Posterior vena cava (tissue), 2 donors: ENCODE data around the gene ZPR1. TPM values are rescaled to one million over a fixed set of nuclear protein-coding genes. Genes with fewer than 3 reads are reported as not detected.
"Not testable (repeated sequence)": the region's sequence is repeated elsewhere in the genome, so short reads cannot be mapped to it uniquely, and the experiment has no call there.

Experiments
- DNase-seq: peaks from one replicate; pipeline ENCODE4 v3.0.0-alpha.2; 2020; ENCODE audit warnings: low spot score
- intact Hi-C, 2 donors: fragments of 100-400 bp; cut with DNase I; formaldehyde crosslinking; loops; one replicate each; pipeline versions ENCODE4 v1.14.1 to v1.14.2; 2022 to 2023
- total RNA-seq, 2 donors: library from RNA; stranded (reverse); fragmentation: NEBNext Ultra II Directional; extraction: Animal tissue kit (Norgen Biotek cat#: 25700); gene quantifications; one replicate each; pipeline ENCODE4 v1.2.1, GENCODE V29; 2021
- donor health status: DM: yes; HTN: yes; CAD: no.
- donor health status: DM: yes; HTN: yes; CAD: no.

Gene ZPR1
- total RNA-seq, 2 donors from 2014 or later, result 38.8 to 44.6 TPM

DNA sequence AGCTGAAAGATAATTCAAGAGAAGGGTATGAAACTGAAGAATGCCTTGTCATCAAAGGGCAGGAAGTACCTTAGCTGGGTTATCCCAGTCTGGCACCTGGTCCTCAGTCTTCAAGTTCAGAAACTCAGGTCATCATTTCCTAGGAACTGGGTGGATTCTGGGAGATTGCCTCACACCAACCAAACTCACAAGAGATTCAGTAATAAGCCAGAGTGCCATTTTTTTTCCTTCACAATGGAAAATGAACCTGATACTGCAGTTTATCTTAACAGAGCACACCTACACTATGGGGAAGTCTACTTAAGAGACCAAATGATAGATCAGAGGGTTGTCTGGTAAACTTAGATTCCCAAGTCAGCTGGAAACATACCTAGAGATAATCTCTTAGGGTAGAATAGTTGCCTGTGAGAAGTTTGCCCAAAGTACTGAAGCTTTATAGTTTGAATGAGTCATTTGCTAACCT, 11.3 kb downstream of the ZPR1 start:
- DNase-seq, result no peak
- intact Hi-C loops, result no loop called here

DNA sequence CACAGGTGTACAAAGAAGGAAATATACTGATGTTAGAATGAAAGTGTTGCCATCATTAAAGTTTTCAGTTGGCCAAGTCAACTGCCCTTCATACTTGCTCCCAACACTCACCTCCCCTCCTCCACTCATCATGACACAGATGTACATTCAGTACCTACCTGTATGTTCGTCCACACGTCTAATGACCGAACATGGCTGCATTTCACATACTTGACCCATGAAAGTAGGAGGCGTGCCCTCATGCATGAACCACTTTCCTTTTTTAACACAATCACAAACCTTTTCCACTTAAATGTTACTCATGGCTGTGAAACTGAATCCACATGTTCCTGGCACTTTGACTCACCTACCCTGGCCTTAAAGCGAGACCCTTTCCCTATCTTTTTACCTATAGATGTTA, 11.8 kb downstream of the ZPR1 start:
- intact Hi-C loops, result no loop called here
- no peak for DNase-seq

DNA sequence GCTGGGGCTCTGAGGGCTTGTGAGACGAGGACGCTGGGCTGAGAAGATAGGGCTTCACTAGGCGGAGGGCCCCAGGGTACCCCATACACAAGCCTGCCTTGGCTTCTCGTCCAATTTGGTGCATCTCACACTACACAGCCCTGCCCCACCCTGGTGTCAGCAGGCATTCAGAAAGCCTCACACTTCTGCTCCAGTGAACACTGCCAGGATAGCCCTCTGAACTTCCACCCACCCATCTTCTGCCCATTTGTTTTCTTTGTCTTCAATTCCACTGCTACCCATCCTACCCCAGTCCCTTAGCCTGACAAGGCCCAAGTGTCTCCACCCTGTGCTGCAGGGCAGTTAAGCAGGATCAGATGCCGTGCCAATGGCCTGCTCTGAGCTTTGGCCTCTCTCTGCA, 13.2 kb downstream of the ZPR1 start:
- no peak for DNase-seq
- intact Hi-C loops, result no loop called here

DNA sequence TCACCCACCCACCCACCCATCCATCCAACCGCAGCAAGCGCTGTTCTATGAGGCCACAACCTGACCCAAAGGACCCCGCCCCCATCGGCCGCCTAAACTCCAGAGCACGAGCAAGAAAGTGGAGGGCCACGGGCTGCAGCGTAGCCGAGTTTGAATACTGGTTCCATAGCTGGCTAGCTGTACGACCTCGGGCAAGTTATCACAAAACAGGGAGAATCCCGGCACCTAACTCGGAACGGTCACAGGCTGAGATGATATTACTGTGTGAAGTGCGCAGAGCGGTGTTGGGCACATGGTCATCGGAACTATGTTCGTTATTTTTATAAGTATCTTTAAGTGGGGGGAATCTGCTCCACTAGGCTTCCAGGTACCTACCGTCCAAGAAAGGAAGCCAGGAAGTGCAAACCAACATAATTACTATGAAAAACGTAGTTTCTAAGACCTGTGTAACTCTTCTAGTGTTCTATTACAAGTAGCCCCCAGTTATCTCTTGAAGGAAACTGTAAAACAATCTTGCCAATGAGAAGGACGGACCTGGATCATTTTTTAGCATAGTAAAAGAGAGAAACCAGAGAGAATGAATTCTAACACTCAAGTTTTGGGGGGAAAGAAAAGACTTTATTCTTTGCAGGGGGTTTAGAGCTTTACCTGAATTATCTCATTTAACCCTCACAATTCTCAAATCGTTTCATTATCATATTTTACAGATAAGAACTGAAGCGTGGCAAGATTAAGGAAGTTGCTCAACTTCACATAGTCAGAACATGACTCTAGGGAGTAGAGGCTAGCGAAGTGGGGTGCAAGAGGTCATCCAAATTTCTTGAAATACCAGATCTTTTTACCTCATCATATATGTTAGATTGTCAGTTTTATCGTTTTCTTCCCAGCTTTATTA, 14.4 kb downstream of the ZPR1 start:
- no peak for DNase-seq
- intact Hi-C loops, result no loop called here

DNA sequence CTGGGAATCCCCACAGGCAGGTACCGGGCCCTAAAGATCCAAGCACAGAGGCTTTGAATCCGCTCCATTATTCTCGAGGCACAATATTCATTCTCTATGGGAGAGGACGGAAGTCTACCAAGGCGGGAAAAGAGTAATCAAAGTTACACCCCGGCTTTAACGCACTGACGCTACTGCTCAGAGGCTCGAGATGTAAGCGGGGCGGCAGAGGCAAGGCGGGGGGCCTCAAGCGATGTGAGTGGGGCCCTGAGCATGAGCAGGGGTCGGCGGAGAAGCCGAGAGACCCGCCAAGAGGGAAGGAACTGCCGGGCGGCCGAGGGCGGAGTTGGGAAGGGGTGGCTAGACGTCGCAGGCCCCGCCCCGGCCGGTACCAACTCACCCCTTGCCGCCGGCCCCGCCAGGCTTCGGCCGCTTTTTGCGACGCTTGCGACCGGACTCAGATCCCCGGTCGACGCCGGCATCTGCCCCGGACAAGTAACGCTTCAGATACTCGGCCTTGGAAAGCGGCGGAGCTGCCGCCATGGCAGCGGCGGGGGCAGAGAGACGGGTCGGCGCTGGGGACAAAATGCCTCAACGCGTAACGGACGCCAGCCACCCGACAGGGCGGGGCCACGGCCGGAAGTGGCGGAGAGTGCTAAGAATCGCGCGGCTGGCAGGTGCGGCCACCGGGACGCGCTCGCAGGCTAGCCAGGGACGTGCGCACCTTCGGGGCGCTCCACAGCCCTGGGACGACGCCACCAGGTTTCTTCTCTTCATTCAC, 15.2 kb downstream of the ZPR1 start, which contains the start of gene BUD13:
Gene BUD13 (minus strand): TSS at position 545 of the 760 bp plus-strand sequence. CDS start 23 bp downstream, at position 522.
- intact Hi-C loops, result no loop called here
- peak; percentile 97 for DNase-seq

DNA sequence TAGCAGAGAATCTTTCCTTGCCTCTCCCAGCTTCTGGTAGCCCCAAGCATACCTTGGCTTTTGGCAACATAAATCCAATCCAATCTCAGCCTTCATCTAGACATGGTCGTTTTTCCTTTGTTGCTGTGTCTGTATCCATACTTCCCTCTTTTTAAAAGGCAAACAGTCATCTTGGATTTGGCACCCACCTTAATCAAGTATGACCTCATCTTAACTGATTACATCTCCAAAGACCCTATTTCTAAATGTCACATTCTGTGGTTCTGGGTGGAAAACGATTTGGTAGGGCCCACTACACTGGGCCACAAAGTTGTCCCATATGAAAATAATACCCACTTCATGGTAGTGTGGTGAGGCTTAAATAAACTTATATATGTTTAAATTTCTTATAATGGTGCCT, 15.9 kb downstream of the ZPR1 start:
- intact Hi-C loops, result no loop called here
- DNase-seq, result no peak

DNA sequence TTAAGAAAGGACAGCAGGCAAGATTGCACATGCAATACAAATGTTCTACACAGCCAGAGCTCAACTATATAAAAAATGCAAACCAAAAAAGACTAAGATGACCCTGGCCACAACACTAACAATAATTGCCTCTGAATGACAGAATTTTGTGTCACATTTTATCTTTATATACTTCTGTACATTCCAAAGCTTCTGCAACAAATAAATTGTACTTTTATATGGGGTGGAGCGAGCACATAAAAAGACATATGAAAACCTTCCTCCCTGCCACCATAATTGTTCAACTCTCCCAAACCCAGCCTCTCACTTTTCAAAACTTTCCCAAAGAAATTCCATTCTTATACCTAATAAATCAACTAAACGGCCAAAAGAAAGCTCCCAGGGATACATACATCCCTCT, 25.7 kb downstream of the ZPR1 start:
- DNase-seq, result no peak
- intact Hi-C loops, result no loop called here

DNA sequence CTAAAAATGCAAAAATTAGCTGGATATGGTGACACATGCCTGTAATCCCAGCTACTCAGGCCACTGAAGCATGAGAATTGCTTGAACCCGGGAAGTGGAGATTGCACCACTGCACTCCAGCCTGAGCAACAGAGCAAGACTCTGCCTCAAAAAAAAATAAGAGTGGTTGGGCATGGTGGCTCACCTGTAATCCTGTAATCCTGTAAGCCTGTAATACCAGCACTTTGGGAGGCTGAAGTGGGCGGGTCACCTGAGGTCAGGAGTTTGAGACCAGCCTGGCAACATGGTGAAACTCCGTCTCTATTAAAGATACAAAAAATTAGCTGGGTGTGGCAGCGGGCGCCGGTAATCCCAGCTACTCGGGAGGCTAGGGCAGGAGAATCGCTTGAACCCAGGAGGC, 31.8 kb downstream of the ZPR1 start:
- DNase-seq, intact Hi-C loops: not testable (repeated sequence)

DNA sequence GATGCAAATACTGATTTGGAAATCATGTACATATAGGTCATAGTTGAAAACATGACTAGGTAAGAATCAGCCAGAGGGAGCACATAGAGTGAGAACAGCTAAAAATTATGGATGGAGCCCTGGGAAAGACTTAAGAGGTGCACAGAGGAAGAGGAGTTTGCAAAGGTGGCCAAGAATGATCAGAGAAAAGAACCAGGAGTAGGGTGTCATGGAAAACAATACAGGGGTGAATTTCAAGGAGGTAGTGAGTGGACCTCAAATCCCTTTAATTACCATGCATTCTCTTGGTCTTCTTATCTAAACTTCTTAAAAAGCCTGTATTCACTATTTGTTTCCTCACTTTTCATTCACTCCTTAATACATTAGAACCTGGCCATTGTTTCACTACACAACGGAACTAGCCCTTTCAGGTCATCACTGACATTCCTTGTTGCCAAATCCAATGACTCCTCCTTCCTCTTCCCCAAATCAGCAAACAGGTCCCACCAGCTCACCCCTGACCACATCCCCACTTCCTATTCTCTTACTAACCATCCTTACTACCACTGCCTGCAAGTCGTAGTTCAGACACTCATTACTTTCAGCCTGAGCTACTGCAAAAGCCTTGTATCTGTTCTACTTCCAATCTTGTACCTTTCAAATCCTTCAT, 37.6 kb downstream of the ZPR1 start:
- intact Hi-C loops, result no loop called here

DNA sequence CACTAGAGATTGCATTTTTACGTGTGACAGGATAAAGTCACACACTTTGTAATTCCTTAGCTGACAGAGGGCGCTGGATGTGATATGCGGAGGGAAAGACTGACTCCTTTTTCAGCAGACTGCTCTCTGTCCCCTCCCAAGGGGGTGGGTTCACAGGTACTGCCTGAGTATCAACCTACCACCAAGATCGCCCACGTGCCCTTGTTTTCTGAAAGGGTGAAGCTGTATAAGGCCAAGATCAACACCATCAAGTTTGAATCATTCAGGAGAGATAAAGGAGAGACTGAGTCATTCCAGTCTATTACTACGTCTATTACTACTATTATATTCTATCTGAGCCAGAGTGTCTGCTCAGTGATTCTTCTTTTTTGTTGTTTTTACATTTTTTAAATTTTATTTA, 45.7 kb downstream of the ZPR1 start:
- intact Hi-C loops, result no loop called here
- no peak for DNase-seq

More for the DNA sequence above, 37.6 kb downstream of the ZPR1 start:
- DNase-seq, result no peak

DNA sequence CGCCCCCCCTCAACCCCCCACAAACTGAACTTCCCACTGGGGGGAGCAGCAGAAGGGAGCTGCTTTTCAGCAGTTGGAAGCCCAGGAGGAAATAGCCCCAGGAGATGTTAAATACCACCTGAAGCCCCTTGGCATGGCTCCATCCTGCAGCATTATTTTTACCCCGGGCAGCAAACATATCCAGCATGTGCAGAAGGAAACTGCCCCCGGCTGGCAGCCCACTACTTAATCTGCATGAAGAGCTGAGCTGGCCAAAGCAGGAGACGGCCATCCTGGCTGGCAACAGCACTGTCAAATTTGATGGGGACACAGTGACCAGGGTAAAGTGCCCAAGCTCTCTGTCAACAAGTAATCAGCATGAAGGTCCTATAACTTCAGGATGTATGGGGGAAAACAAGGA, 47.1 kb downstream of the ZPR1 start:
- peak; percentile 53 for DNase-seq
- intact Hi-C loops, result no loop called here

DNA sequence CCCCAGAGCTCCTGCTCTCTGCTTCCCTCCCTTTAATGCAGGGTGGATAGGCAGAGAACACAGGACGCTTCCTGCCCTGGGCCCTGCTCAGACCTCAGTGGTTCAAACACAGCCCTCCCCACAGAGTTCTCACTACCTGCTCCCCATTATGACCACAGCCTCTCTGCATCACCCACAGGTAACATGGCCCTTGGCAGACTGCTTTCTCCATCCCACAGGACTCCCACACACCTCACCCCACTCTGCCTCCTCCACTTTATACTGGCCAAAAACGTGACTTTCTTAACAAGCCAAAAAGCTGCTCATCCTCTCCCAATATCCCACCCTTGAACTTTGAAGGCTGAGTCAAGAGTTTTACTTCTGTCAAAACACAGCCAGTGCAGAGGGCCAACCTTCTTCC, 48.8 kb downstream of the ZPR1 start:
- intact Hi-C loops, result no loop called here

DNA sequence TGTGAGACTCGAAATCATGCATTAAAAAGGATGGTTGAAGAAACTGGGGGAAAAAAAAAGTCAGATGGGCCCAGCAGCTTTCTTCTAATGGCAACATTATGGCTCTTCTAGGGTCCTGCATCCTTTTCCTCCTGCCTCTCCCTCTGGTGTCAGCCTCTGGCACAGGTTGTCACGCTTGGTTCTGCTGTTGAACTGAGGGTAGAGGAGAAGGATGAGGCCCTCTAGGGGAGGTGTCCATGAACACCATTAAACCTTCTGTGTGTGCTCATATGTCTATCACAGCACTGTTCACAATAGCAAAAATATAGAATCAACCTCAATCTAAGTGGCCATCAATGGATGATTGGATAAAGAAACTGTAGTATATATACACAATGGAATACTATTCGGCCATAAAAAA, 51.1 kb downstream of the ZPR1 start:
- intact Hi-C loops, result no loop called here
- no peak for DNase-seq

More for the DNA sequence above, 48.8 kb downstream of the ZPR1 start:
- peak; percentile 50 for DNase-seq

DNA sequence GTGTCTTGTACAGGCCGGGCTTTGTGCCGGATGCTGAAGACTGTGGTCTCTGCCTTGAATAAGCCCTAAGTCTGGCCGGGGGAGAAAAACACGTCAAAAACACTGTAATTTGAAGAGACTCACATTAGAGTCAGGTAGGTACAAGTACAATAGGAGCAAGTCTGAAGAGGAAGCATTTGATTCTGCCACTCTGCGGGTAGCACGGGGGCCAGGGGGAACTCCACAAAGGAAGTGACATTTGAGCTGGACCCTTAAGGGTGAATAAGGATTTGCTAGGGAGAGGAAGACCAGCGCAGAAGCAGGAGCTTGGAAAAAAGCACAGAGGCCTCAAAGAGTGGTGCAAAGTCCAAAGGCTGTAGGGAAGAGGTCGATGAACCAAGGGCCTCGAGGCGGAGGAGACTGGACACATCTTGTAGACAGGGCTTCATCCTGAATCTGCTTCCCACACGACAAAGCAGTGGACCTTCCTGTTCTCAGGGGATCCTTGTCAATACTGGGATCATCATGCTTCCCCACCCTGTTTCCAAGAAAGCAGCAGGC, 53.8 kb downstream of the ZPR1 start:
- intact Hi-C loops, result no loop called here
- peak; percentile 34 for DNase-seq

DNA sequence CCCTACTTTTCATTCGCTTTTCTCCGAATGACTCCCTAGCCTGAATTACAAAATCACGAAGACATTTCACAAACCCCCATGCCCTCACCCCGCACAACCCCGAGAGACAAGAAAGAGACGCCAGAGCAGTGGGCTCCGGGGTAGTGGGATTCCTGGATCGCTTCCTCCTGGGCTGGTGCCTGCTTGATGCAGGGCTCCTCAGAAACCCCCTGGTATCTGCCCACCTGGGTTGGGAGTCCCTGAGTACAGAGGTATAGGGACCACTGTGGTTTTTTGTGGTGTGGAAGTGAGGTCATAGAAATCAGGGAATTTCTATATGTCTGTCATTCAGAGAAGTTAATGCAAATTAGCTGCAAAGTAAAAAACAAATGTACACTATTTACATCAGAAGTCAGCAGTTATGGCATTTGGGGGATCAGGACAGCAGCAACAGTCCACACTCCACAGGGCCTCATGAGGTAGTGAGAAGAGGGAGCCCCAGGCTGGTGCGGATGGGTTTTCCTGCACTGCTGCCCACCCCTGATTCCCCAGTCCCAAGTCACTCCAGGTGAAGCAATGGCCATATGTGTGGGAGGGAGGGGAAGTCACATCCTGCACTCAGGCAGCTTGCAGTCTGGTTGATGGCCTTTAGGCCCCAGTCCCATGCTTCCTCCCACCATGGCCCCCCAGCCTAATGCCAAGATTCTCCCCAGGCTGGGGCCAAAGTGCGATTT, 54.6 kb downstream of the ZPR1 start:
- intact Hi-C loops, result no loop called here
- peak; percentile 25 for DNase-seq

DNA sequence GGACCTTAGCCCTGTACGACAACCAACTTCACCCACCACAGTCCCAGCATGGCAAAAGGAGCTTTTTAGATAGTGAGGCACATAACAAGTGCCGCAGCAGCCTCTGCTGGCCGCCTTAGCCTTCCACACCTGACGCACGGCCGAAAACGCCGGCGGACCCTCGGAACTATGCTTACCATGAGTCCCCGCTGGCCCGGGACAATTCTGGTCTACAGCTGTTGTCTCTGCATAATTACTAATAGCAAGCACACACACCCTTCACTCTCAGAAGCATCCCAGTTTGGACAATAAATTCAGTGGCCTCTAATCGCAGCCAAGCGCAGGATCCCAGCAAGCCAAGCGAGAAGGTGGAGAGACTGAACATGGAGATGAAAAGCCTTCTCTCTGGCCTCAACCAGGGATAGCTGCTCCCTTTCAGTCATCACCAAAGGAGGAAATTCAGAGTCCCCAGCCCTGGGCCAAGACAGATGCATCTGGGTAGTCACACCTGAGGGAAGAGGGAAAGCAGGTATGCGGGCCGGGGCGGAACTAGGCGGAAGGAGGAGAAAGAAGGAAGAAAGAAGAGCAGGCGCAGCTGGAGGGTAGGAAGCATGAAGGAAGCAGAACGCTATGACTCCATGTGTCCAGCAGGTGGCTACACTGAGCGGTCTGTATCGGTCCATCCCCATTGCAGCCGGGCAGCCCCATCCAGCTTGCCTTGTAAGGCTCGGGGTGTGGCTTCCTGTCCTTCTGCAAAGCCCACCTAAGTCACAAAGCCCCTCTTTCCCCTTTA, 55.4 kb downstream of the ZPR1 start:
- DNase-seq, result peak; percentile 87
- intact Hi-C loops, result no loop called here

DNA sequence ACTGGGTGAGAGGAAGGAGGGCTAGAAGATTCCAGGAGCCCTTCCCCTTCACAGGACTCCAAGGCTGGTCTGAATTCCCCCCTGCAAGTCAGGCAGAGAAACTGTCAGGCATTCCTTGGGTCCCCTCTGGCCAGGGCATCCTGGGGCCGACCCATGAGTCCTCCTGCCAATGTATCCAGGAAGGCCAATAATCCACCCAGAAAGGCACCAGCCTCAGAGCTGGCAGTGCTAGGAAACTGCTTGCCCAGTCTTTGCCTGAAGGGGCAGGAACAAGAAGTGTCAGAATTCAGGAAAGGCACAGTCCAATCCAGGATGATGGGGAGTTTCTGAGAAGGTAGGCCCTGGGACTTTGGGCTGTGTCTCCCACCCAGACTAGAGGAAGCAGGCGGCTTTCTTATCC, 56.0 kb downstream of the ZPR1 start:
- intact Hi-C loops, result no loop called here
- DNase-seq, result peak; percentile 66

DNA sequence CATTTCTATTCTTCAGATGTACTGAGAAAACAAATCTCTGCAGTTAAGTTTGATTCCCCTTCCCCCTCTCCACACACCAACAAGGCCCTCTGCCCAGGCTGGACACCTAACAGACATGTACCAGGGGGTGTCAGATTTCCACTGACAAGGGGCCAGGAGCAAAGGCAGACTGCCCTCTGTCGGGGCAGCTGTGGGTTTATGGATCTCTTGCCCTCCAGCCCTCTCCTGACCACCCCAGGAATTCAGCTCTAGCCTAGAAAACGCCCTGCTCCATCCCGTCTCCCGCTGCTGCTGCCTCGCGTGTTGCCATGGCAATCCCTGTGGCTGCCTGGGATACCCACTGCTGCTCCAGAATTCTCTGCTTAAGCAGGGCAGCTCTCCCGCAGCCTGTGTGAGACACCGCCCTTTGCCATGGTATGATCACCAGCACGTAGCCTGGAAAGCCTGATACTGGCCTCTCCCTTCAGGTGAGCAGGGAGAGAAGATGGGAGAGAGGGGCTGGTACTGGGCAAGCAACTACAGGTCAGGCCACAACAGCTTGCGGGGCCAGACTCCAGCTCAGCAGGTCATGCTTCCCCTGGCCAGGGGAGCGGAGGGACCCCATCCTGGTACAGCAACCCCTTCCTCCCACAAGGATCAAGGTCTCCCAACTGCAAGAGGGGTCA, 56.6 kb downstream of the ZPR1 start:
- intact Hi-C loops, result no loop called here
- DNase-seq, result peak; percentile 74
